Measurements from ENCODE around the gene AMIGO1. TPM values are rescaled to one million over a fixed set of nuclear protein-coding genes. Genes with fewer than 3 reads are reported as not detected.

Gene AMIGO1
- polyA plus RNA-seq, 4 donors: 8.0 to 9.1 (median 9.0) TPM

- DNase-seq (ENCODE audit: low read depth in 4 of 4, low spot score in 3 of 4): no peak
Observed at GRCh38 chr1:109466125-109466451, 43.4 kb downstream of the AMIGO1 start.

- no peak for DNase-seq (ENCODE audit: low read depth in 4 of 4, low spot score in 3 of 4)
Observed at GRCh38 chr1:109457819-109458218, 51.7 kb downstream of the AMIGO1 start.

GRCh38 chr1:109454497-109455133 is 54.9 kb downstream of the AMIGO1 start:
- no peak for DNase-seq (ENCODE audit: low read depth in 4 of 4, low spot score in 3 of 4)

Other genes with a start within 250 kb of the AMIGO1 start
- 10 to 100 TPM; 22.1 to 28.3 (median 26.6) TPM for gene PSRC1, start 226.6 kb downstream of the AMIGO1 start, polyA plus RNA-seq (ENCODE audit: insufficient read length in 4 of 4)
- under 1 TPM in 2 of 4 donors, not detected in 2; 0.14 to 0.26 TPM for gene MYBPHL, start 202.7 kb downstream of the AMIGO1 start, polyA plus RNA-seq (ENCODE audit: insufficient read length in 4 of 4)
- gene SORT1, start 111.8 kb downstream of the AMIGO1 start, polyA plus RNA-seq (ENCODE audit: insufficient read length in 4 of 4): 10 to 100 TPM; 54.6 to 66.3 (median 62.6) TPM
- 100 to 1,000 TPM in 3 of 4 donors, 10 to 100 TPM in 1; 98.8 to 111 (median 106) TPM for gene PSMA5, start 83.3 kb downstream of the AMIGO1 start, polyA plus RNA-seq (ENCODE audit: insufficient read length in 4 of 4)
- gene SYPL2, start 43.2 kb downstream of the AMIGO1 start, polyA plus RNA-seq (ENCODE audit: insufficient read length in 4 of 4): 10 to 100 TPM in 2 of 4 donors, 1 to 10 TPM in 2; 6.5 to 12.5 (median 10.3) TPM
- 10 to 100 TPM in 2 of 4 donors, 1 to 10 TPM in 2; 9.0 to 10.2 (median 9.8) TPM for gene ATXN7L2, start 25.8 kb downstream of the AMIGO1 start, polyA plus RNA-seq (ENCODE audit: insufficient read length in 4 of 4)
- 1 to 10 TPM; 8.1 to 9.3 (median 9.2) TPM for gene CYB561D1, start 15.6 kb downstream of the AMIGO1 start, polyA plus RNA-seq (ENCODE audit: insufficient read length in 4 of 4)
- under 1 TPM; 0.49 to 0.91 (median 0.90) TPM for gene GPR61, start 30.1 kb upstream of the AMIGO1 start, polyA plus RNA-seq (ENCODE audit: insufficient read length in 4 of 4)
- 10 to 100 TPM; 12.2 to 14.2 (median 13.7) TPM for gene GNAI3, start 38.9 kb upstream of the AMIGO1 start, polyA plus RNA-seq (ENCODE audit: insufficient read length in 4 of 4)
- gene GNAT2, start 109.9 kb upstream of the AMIGO1 start, polyA plus RNA-seq (ENCODE audit: insufficient read length in 4 of 4): under 1 TPM in 1 of 4 donors, not detected in 3; 0.06 TPM
- gene AMPD2, start 110.1 kb upstream of the AMIGO1 start, polyA plus RNA-seq (ENCODE audit: insufficient read length in 4 of 4): 10 to 100 TPM; 46.1 to 49.2 (median 48.4) TPM
- gene GSTM4, start 146.4 kb upstream of the AMIGO1 start, polyA plus RNA-seq (ENCODE audit: insufficient read length in 4 of 4): 10 to 100 TPM; 56.8 to 69.7 (median 63.0) TPM
- gene GSTM2, start 158.3 kb upstream of the AMIGO1 start, polyA plus RNA-seq (ENCODE audit: insufficient read length in 4 of 4): 100 to 1,000 TPM; 171 to 257 (median 213) TPM
- 100 to 1,000 TPM in 1 of 4 donors, 1 to 10 TPM in 3; 2.4 to 121 (median 3.1) TPM for gene GSTM1, start 178.1 kb upstream of the AMIGO1 start, polyA plus RNA-seq (ENCODE audit: insufficient read length in 4 of 4)
- 10 to 100 TPM; 28.7 to 55.4 (median 41.5) TPM for gene GSTM5, start 202.5 kb upstream of the AMIGO1 start, polyA plus RNA-seq (ENCODE audit: insufficient read length in 4 of 4)
- gene GSTM3, start 231.3 kb upstream of the AMIGO1 start, polyA plus RNA-seq (ENCODE audit: insufficient read length in 4 of 4): 100 to 1,000 TPM; 225 to 281 (median 244) TPM